PC-3 (cell line): ENCODE data around the gene ZBTB11. TPM values are rescaled to one million over a fixed set of nuclear protein-coding genes. Genes with fewer than 3 reads are reported as not detected.
A peak's percentile ranks its signal among the peaks of the same experiment; 100 is the strongest.

ENCODE experiments used
- ATAC-seq: fragments of 200-7000 bp; cut with Tn5 transposase; 2 replicates; pipeline ENCODE4 v1.9.1; 2020; ENCODE audit warnings: mild to moderate bottlenecking, moderate library complexity
- BruUV-seq: library from RNA; stranded (reverse); fragments of 400-500 nt; replicated peaks from 2 replicates; lab custom pipeline; 2021; lab: Mats Ljungman, UMichigan
- CTCF ChIA-PET: fragments of 300-600 bp; sonication (Branson Sonifier 250); formaldehyde crosslinking; loops from one replicate; lab custom pipeline; 2022; ENCODE audit warnings: antibody characterized with exemption; lab: Charles Lee
- POLR2A ChIA-PET: fragments of 300-600 bp; sonication (Branson Sonifier 250); formaldehyde crosslinking; loops from one replicate; lab custom pipeline; 2022; ENCODE audit warnings: antibody characterized with exemption; ENCODE audit not compliant: unreplicated experiment; lab: Charles Lee
- DNase-seq: peaks from one replicate; pipeline ENCODE4 v3.0.0-alpha.2; 2015
- H2AFZ ChIP-seq: fragments of 300-600 bp; sonication (generic); 2 replicates; pipeline ENCODE4 v1.6.0; 2016; ENCODE audit warnings: antibody characterized with exemption, low read length
- H3F3A ChIP-seq: fragments of 300-600 bp; sonication (generic); one replicate; pipeline ENCODE4 v1.6.0; 2017; ENCODE audit warnings: antibody characterized with exemption, low read length, control low read depth, mild to moderate bottlenecking; ENCODE audit not compliant: unreplicated experiment
- H3K27ac ChIP-seq: fragments of 300-600 bp; sonication (generic); 2 replicates; pipeline ENCODE4 v1.5.1; 2016; ENCODE audit warnings: mild to moderate bottlenecking, low read length
- H3K27me3 ChIP-seq: fragments of 300-600 bp; sonication (generic); 2 replicates; pipeline ENCODE4 v1.6.1; 2016; ENCODE audit warnings: low read length, mixed read lengths
- H3K36me3 ChIP-seq: fragments of 300-600 bp; sonication (generic); 2 replicates; pipeline ENCODE4 v1.6.1; 2016; ENCODE audit warnings: low read depth, mixed run types, low read length, mixed read lengths
- H3K4me1 ChIP-seq: fragments of 300-600 bp; sonication (generic); 2 replicates; pipeline ENCODE4 v1.5.1; 2016; ENCODE audit warnings: low read length; ENCODE audit not compliant: insufficient read depth
- H3K4me2 ChIP-seq: fragments of 300-600 bp; sonication (generic); 2 replicates; pipeline ENCODE4 v1.6.0; 2016; ENCODE audit warnings: low read length
- H3K4me3 ChIP-seq: fragments of 300-600 bp; sonication (generic); 2 replicates; pipeline ENCODE4 v1.5.1; 2016; ENCODE audit warnings: mild to moderate bottlenecking, low read length, mixed read lengths
- H3K79me2 ChIP-seq: fragments of 300-600 bp; sonication (generic); 2 replicates; pipeline ENCODE4 v1.6.1; 2017; ENCODE audit warnings: low read length, mixed read lengths
- H3K9ac ChIP-seq: fragments of 300-600 bp; sonication (generic); 2 replicates; pipeline ENCODE4 v1.6.0; 2016; ENCODE audit warnings: mild to moderate bottlenecking, low read length
- H3K9me2 ChIP-seq: fragments of 300-600 bp; sonication (generic); replicated peaks from 2 replicates; pipeline ENCODE4 v1.6.1; 2016; ENCODE audit warnings: mixed run types, low read length, mixed read lengths
- H3K9me3 ChIP-seq: fragments of 300-600 bp; sonication (generic); 2 replicates; pipeline ENCODE4 v1.6.1; 2016; ENCODE audit warnings: low read length, mixed read lengths
- H4K20me1 ChIP-seq: fragments of 300-600 bp; sonication (generic); 2 replicates; pipeline ENCODE4 v1.6.1; 2016; ENCODE audit warnings: low read length, mixed read lengths
- EZH2 ChIP-seq: fragments of 300-600 bp; sonication (generic); IDR thresholded peaks from one replicate; pipeline ENCODE4 v1.6.1; 2017; ENCODE audit warnings: antibody characterized with exemption, mild to moderate bottlenecking, low read length; ENCODE audit not compliant: unreplicated experiment
- EZH2phosphoT487 ChIP-seq: fragments of 300-600 bp; sonication (generic); IDR thresholded peaks from 2 replicates; pipeline ENCODE4 v1.6.1; 2018; ENCODE audit warnings: mild to moderate bottlenecking, antibody characterized with exemption, low read length, borderline replicate concordance
- intact Hi-C: fragments of 100-400 bp; cut with micrococcal nuclease; formaldehyde crosslinking; loops from 2 replicates; pipeline ENCODE4 v1.9.0; 2023
- total RNA-seq: library from RNA; depleted of rRNA; stranded (reverse); fragments of >200 nt; gene quantifications from 2 replicates; pipeline ENCODE4 v1.2.3, GENCODE V29; 2014
- TF ChIP-seq, protein P1 (sequence below): fragments of 300-600 bp; sonication (generic); conservative IDR thresholded peaks from 2 replicates; pipeline ENCODE4 v1.5.1; 2017; ENCODE audit warnings: antibody characterized with exemption, low read depth, mild to moderate bottlenecking, low read length

ZBTB11 gene
- total RNA-seq, 1 experiment from 2014 or later = 27.6 TPM

GRCh38 chr3:101675709-101676215 is 1.2 kb downstream of the ZBTB11 start:
- CTCF ChIA-PET = interaction anchor here (0.6 to 1.4 kb wide), 6 partner anchors 9 to 783 kb away, joined by 3 to 9 read pairs (median 4); partner anchors contain the start of genes CEP97 and PCNP
- no peaks in the 10 kb centered on the region for H3K9me2 ChIP-seq
- BruUV-seq = no TSS peak
- POLR2A ChIA-PET = interaction anchor here (0.7 kb wide), 1 partner anchor 102 kb away, joined by 4 read pairs; no protein-coding TSS in a partner anchor
- H2AFZ ChIP-seq = peak overlapping the region; percentile 55
- peaks cover 21% of the 10 kb centered on the region for H3K4me1 ChIP-seq
- TF ChIP-seq EZH2phosphoT487 (no peak), EZH2 (no peak)
- TF ChIP-seq, protein P1, sequence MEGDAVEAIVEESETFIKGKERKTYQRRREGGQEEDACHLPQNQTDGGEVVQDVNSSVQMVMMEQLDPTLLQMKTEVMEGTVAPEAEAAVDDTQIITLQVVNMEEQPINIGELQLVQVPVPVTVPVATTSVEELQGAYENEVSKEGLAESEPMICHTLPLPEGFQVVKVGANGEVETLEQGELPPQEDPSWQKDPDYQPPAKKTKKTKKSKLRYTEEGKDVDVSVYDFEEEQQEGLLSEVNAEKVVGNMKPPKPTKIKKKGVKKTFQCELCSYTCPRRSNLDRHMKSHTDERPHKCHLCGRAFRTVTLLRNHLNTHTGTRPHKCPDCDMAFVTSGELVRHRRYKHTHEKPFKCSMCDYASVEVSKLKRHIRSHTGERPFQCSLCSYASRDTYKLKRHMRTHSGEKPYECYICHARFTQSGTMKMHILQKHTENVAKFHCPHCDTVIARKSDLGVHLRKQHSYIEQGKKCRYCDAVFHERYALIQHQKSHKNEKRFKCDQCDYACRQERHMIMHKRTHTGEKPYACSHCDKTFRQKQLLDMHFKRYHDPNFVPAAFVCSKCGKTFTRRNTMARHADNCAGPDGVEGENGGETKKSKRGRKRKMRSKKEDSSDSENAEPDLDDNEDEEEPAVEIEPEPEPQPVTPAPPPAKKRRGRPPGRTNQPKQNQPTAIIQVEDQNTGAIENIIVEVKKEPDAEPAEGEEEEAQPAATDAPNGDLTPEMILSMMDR = no peak
- H3K27me3 ChIP-seq = no peaks in the 10 kb centered on the region
- DNase-seq = peak; percentile 13
- H3K36me3 ChIP-seq = peaks cover 15% of the 10 kb centered on the region
- intact Hi-C loops = loop anchor here (2.0 kb wide), 1 partner anchor 101 kb away; the partner anchor contains the start of gene PCNP
- no peak for ATAC-seq
- no peaks in the 10 kb centered on the region for H3K9me3 ChIP-seq
- H3K27ac ChIP-seq = peak overlapping the region; percentile 27
- peaks cover 11% of the 10 kb centered on the region for H4K20me1 ChIP-seq
- H3K9ac ChIP-seq = peak overlapping the region; percentile 95
- H3K79me2 ChIP-seq = peaks cover 63% of the 10 kb centered on the region
- H3K4me2 ChIP-seq = peak overlapping the region; percentile 82
- H3K4me3 ChIP-seq = peak overlapping the region; percentile 98
- H3F3A ChIP-seq = peaks cover 7% of the 10 kb centered on the region

DNA sequence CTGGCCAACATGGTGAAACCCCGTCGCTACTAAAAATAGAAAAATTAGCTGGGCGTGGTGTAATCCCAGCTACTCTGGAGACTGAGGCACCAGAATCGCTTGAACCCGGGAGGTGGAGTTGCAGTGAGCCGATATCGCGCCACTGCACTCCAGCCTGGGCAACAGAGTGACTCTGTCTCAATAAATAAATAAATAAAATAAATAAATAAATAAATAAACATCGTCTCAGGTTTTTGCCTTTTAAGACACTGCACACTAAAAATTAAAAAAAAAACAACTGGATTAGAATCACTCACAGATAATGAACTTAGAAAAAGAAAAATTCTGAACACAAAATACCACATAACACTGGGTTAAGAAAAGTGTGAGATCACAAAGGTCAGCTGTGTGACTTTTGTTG is 2.4 kb downstream of the ZBTB11 start:
- Histone ChIP-seq H3K4me3 (peak overlapping the region; percentile 98), H4K20me1 (peaks cover 11% of the 10 kb centered on the region)

More for the DNA sequence above, 2.4 kb downstream of the ZBTB11 start:
- no peak overlapping the region for H2AFZ ChIP-seq
- TF ChIP-seq EZH2 = no peak
- TF ChIP-seq, protein P1 = no peak
- no peak for TF ChIP-seq EZH2phosphoT487
- ATAC-seq = no peak
- no peak overlapping the region for H3K27ac ChIP-seq
- ChIA-PET POLR2A (no interaction called here), CTCF (no interaction called here)
- H3K79me2 ChIP-seq = peaks cover 64% of the 10 kb centered on the region
- peaks cover 21% of the 10 kb centered on the region for H3K4me1 ChIP-seq
- peaks cover 8% of the 10 kb centered on the region for H3K36me3 ChIP-seq
- intact Hi-C loops = no loop called here
- H3K9me2 ChIP-seq = no peaks in the 10 kb centered on the region
- H3K9me3 ChIP-seq = no peaks in the 10 kb centered on the region
- BruUV-seq = no TSS peak
- peak overlapping the region; percentile 82 for H3K4me2 ChIP-seq
- no peaks in the 10 kb centered on the region for H3F3A ChIP-seq
- H3K27me3 ChIP-seq = no peaks in the 10 kb centered on the region
- H3K9ac ChIP-seq = peak overlapping the region; percentile 95; the same call in 1 of the 2 replicates
- DNase-seq = no peak
